ENCODE measurements around the gene PRKAR2B. TPM values are rescaled to one million over a fixed set of nuclear protein-coding genes. Genes with fewer than 3 reads are reported as not detected.
A peak's percentile ranks its signal among the peaks of the same experiment; 100 is the strongest.

PRKAR2B gene
- total RNA-seq, 1 experiment from 2014 or later, result 6.2 TPM

DNA sequence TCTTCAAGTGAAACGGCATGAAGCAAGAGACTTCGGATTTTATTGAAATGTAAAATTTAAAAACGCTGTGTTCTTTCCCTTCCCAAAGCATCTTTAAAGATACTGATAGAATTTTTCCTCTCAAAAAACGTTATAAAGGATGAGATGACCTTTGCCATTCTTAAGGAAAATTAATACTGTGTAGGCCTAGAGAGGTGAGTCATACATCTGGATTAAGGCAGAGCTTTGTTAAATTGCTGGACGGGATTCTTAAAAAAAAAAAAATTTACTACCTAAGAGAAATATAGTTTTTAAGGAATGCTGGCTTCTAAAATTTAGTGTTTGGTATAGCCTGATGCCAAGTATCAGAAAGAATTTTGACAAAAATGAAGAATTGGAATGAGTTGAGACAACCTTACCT, 118.0 kb downstream of the PRKAR2B start:
- no peaks in the 10 kb centered on the region for H3K36me3 ChIP-seq
- H3K4me1 ChIP-seq (replicated peaks), result 0 out of 2 replicates have a peak, but pooled peaks cover 6% of the 10 kb centered on the region
- no peak overlapping the region for H3K27ac ChIP-seq
- no peaks in the 10 kb centered on the region for H3K9me3 ChIP-seq (replicated peaks)
- no peak for DNase-seq (ENCODE audit: low read depth in 1 of 2, low spot score in 2 of 2)
- no peak overlapping the region for H3K4me3 ChIP-seq
- H3K27me3 ChIP-seq (replicated peaks), result no peaks in the 10 kb centered on the region

DNA sequence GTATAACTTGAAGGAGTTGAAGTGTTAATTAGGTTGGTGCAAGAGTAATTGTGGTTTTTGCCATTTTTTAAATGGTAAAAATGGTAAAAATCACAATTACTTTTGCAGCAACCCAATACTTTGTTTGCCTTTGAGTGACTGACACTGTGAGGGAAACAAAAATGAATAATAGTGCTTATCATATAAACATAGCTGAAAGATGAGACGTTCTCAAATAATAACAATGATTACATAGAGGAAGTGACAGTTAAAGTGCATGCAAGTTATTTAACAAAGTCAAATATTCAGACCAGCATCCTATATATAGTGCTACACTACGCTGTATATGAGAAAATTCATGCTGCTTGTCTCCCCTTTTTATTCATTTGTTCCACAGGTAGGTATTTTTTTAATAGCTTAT, 119.6 kb downstream of the PRKAR2B start:
- H3K4me3 ChIP-seq, result no peak overlapping the region
- no peaks in the 10 kb centered on the region for H3K36me3 ChIP-seq
- DNase-seq (ENCODE audit: low read depth in 1 of 2, low spot score in 2 of 2), result no peak
- no peaks in the 10 kb centered on the region for H3K27me3 ChIP-seq (replicated peaks)
- no peak overlapping the region for H3K27ac ChIP-seq
- 0 out of 2 replicates have a peak, but pooled peaks cover 6% of the 10 kb centered on the region for H3K4me1 ChIP-seq (replicated peaks)
- no peaks in the 10 kb centered on the region for H3K9me3 ChIP-seq (replicated peaks)

DNA sequence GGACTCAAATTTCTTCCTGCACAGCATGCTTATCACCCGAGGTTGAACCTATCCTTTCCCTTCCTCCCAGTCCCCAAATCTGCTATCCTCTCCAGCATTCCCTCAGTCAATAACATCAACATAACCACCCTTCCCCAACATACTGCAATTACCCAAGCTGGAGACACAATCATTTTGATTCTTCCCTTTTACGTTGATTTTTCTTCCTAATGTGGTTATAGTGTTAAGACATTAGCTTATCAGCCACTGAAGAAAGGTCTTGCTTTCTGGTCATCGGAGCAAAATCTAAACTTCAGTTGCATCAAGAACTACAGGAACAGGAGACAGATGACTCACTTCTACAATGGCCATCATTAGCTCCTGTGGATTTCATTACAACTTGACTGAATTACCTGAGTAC, 120.8 kb downstream of the PRKAR2B start:
- H3K9me3 ChIP-seq (replicated peaks), result no peaks in the 10 kb centered on the region
- no peak overlapping the region for H3K4me3 ChIP-seq
- no peak overlapping the region for H3K27ac ChIP-seq
- DNase-seq (ENCODE audit: low read depth in 1 of 2, low spot score in 2 of 2), result no peak
- no peaks in the 10 kb centered on the region for H3K36me3 ChIP-seq
- peaks cover 7% of the 10 kb centered on the region; the same call in 1 of the 2 replicates for H3K4me1 ChIP-seq (replicated peaks)
- H3K27me3 ChIP-seq (replicated peaks), result no peaks in the 10 kb centered on the region

DNA sequence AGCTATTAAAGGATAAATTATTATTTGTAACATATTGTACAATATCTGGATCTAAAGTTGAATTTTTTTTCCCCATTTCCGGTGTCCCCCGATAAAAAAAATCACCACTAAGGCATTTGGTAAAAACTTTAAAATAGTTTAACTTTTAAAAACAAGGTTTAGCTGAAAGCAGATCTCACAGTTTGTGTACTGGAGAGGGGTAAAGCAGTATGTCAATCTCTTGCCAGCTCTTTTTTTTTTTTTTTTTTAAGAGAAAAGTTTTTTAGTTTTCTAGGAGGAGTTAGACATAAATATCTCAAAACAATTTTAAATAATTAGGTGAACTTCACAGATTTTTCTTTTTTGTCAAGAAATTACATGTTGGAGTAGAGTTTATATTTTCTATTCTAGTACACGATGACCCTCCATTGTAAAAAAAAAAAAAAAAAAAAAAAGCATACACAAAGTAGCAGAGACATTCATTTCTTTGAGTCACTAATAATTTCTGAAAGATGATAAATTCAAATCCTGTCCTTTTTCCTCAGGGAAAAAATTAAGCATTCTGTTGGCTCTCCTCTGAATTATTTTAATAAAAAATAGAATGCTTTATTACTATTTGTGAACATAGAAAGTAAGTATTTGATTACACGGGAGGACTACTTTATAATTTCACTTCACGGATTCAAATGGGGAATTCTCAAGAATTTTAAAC, 122.4 kb downstream of the PRKAR2B start:
- no peak for DNase-seq (ENCODE audit: low read depth in 1 of 2, low spot score in 2 of 2)
- H3K27ac ChIP-seq, result peak overlapping the region; percentile 70
- H3K27me3 ChIP-seq (replicated peaks), result no peaks in the 10 kb centered on the region
- H3K4me1 ChIP-seq (replicated peaks), result peaks cover 10% of the 10 kb centered on the region; the same call in 1 of the 2 replicates
- peak overlapping the region; percentile 37 for H3K4me3 ChIP-seq
- H3K9me3 ChIP-seq (replicated peaks), result no peaks in the 10 kb centered on the region
- no peaks in the 10 kb centered on the region for H3K36me3 ChIP-seq

DNA sequence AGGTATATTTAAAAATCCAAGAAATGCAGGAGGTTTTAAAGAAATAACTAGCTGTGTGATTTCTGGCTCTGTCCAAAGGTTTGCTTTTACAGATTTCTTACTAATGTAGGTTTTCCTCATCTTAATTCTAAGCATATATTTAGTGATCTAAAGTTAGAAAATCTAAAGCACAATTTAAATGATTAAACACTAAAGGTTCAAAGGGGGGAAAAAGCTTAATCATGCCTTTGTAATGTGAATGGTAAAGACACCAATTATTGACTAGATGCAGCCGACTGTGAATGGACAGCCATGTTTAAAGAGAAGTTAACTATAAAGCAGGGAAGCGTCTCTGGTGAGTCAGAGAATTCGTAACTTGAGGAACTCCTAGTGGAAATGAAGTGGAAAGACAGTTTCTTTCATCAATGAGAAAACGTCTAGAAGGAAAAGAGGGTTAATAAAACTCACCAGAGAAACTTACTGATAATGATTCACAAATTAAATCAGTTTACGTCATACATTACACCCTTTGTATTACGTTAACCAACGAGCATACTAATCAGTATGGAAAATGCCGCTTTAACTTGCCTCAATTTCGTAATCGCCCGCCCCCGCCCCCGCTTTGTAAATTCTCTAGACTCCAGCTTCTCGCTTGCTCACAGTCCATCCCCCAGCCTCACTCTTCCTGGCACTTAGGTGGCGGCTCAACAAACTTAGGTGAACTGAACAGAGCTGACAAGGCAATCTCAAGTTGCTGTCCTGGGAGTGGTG, 123.2 kb downstream of the PRKAR2B start:
- H3K9me3 ChIP-seq (replicated peaks), result no peaks in the 10 kb centered on the region
- peak in 1 of 2 experiments; percentile 81 for DNase-seq (ENCODE audit: low read depth in 1 of 2, low spot score in 2 of 2)

DNA sequence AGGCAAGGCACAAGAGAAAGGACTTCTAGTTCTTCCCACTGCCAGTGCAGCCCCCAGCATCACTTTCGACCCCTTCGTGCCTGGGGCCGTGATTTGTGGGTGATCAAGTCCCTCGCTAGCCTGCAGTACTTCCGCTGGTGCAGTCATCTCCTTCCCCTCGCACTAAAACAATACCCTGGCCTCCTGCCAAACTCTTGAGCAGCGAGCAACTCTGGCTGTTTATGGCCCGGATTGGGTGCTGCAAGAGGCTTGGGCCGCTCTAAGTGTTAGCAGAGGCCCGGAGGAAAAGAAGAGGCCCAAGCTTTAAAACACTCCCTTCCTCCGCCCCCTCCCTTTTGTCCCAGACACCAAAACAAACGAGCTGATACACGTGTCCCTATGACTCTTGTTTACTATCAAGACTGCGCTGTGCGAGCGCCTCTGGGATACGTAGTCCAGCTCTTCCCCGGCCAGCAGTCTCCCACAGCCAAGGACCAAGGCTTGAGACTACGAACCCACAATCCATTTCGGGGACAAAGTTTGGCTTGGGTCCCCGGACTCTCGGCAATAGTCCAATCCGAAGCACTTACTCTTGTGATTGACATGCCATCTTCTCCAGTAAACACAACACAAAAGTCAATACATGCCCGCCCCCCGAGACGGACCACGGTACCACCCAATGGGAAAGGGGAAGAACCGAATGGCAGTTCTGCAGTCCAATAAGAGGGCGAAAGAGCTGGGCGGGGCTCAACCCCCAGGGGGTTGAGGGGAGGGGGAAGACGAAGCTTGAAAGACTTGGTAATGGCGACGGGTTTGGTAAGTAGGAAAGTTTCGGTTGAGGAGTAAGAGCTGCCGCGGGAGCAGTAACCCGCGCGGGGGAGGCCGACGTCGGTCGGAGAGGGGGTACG, 124.0 kb downstream of the PRKAR2B start, which contains the start of gene HBP1:
HBP1 (plus strand) TSS at position 771 of the 887 bp plus-strand sequence. CDS start 10,891 bp downstream, outside the sequence.
- Histone ChIP-seq H3K27me3 (replicated peaks) (no peaks in the 10 kb centered on the region), H3K9me3 (replicated peaks) (no peaks in the 10 kb centered on the region), H3K27ac (peak within 1 kb of the TSS; percentile 88), H3K36me3 (no peaks in the 10 kb centered on the region), H3K4me3 (peak within 1 kb of the TSS; percentile 58), H3K4me1 (replicated peaks) (peaks cover 10% of the 10 kb centered on the region; the same call in 1 of the 2 replicates)
- DNase-seq (ENCODE audit: low read depth in 1 of 2, low spot score in 2 of 2), result peak; percentile 99 to 100

More for the DNA sequence above, 123.2 kb downstream of the PRKAR2B start:
- H3K27ac ChIP-seq, result peak overlapping the region; percentile 70
- no peaks in the 10 kb centered on the region for H3K27me3 ChIP-seq (replicated peaks)
- peaks cover 10% of the 10 kb centered on the region; the same call in 1 of the 2 replicates for H3K4me1 ChIP-seq (replicated peaks)
- peak overlapping the region; percentile 37 for H3K4me3 ChIP-seq
- no peaks in the 10 kb centered on the region for H3K36me3 ChIP-seq

DNA sequence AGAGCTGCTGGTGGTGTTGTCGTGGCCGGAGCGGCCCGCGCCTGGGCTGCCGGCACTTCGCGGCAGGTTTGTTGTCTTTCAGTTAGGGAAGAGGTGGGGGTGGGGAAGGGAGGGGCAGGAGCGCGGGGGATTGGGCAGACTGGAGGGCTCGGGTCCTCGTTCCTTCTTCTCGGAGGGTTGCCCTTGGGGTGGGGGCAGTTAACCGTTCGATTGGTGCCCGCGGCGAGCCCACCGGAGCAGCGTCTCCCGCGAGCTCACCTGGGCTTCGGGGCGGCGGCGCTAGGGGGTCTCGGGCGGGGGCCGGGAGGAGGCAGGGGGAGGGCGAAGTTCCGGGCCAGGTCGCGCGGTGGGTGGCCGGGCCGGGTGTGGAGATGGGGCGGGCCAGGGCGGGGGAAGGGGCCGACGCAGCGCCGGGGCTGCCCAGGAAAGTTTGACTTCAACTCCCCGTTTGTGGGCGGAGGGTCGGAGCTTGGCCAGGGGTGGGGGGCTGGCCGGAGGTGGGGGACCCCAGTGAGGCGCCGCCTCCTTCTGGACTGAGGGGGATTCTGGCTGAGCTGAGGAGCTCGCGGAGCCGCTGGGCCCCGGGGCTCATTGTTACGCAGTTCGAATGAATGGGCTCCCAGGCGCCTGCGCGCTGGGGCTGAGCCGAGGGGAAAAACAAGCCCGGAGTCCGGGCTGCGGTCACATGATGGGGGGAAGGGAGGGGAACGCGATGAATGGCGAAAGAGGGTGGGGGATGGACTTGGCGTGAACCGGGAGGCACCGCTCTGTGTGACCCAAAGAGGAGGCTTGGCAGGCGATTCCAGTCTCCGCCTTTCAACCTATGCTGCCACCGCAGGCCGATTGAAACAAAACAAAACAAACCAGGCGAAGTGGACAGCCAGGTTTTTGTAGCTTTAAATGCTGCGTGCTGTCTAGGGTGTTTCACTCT, 124.9 kb downstream of the PRKAR2B start:
- Histone ChIP-seq H3K9me3 (replicated peaks) (no peaks in the 10 kb centered on the region), H3K4me1 (replicated peaks) (peaks cover 4% of the 10 kb centered on the region; the same call in 1 of the 2 replicates), H3K27ac (peak overlapping the region; percentile 88), H3K27me3 (replicated peaks) (no peaks in the 10 kb centered on the region), H3K36me3 (no peaks in the 10 kb centered on the region), H3K4me3 (peak overlapping the region; percentile 58)
- DNase-seq (ENCODE audit: low read depth in 1 of 2, low spot score in 2 of 2), result peak; percentile 92 to 96

DNA sequence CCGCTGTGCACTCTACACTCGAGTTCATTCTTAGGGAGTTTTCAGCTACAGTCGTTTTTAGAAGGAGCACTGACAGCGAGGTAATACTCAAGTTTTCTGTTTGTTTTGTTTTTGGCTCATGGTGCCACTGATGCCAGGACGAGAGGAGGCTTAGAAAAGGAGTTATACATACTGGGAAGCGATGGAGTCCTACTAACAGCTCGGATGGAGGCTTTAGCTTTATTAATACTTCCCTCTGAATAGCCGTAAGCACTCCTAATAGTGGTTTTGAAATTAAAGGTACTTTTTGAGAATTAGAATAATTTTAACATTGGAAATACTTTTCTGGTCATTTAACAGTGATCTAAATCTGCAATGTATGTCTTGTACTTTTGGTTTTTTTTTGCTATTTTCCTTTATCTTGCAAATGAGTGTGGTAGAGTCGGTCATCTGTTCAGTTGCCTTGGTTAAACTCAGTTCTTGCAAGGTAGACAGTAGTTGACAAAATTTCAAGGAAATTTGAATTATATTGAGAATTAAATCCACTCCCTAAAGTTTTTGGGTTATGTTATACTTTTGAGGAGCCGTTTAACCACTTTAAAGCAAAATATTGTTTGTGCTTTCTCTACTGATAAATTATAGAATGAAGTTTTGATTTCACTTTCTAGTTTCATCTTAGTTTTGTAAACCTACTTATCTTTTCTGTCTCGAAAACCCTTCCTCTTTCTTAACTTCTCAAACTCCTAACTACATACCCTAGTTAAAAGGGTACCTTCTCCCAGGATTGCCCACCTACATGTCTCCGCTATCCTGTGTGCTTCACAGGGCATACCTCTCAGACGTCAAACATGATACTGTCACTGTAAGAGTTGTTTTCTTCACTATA, 125.8 kb downstream of the PRKAR2B start:
- no peaks in the 10 kb centered on the region for H3K27me3 ChIP-seq (replicated peaks)
- no peaks in the 10 kb centered on the region for H3K9me3 ChIP-seq (replicated peaks)
- peak overlapping the region; percentile 88 for H3K27ac ChIP-seq
- peaks cover 4% of the 10 kb centered on the region; the same call in 1 of the 2 replicates for H3K4me1 ChIP-seq (replicated peaks)
- no peaks in the 10 kb centered on the region for H3K36me3 ChIP-seq
- peak overlapping the region; percentile 58 for H3K4me3 ChIP-seq
- DNase-seq (ENCODE audit: low read depth in 1 of 2, low spot score in 2 of 2), result no peak

DNA sequence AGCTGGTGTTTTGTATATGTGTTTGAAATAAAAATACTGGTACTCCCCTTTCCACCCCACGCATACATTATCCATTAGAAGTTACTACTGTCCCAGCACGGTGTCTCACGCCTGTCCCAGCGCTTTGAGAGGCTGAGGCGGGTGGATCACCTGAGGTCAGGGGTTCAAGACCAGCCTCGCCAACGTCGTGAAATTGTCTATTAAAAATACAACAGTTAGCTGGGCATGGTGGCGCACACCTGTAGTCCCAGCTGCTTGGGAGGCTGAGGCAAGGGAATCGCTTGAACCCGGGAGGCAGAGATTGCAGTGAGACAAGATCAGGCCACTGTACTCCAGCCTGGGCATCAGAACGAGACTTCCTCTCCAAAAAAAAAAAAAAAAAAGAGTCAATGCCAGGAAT, 127.0 kb downstream of the PRKAR2B start:
- H3K27ac ChIP-seq, result no peak overlapping the region
- DNase-seq (ENCODE audit: low read depth in 1 of 2, low spot score in 2 of 2), result no peak
- no peaks in the 10 kb centered on the region for H3K27me3 ChIP-seq (replicated peaks)
- no peaks in the 10 kb centered on the region for H3K9me3 ChIP-seq (replicated peaks)
- H3K36me3 ChIP-seq, result no peaks in the 10 kb centered on the region
- H3K4me3 ChIP-seq, result no peak overlapping the region
- H3K4me1 ChIP-seq (replicated peaks), result peaks cover 4% of the 10 kb centered on the region; the same call in 1 of the 2 replicates

DNA sequence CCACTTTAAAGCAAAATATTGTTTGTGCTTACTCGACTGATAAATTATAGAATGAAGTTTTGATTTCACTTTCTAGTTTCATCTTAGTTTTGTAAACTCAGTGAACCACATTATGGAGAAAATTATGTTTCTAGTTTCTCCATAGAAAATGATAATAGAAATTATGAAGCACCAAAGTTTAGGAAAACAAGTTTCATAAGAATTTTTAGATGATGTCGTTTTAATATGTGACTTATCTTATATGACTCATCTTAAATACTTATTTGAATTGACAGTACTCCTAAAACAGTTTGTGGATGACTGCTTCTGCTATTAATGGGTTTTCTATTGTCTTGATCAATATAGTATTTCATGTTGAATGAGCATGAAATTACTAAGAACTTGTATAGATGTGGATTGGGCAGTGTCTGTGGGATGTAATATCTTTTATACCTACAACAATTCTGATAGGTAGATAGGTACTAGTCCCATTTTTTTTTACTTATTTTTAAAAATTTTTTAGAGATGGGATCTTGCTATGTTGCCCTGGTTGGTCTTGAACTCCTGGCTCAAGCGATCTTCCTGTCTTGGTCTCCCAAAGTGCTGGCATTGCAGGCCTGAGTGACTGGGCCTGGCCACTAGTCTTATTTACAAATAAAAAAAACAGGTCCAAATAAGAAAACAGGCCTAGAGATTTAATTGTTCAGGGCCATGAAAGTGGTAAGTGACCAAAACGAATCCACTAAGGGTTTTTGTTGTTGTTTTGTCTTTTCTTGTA, 127.9 kb downstream of the PRKAR2B start:
- Histone ChIP-seq H3K27me3 (replicated peaks) (no peaks in the 10 kb centered on the region), H3K9me3 (replicated peaks) (no peaks in the 10 kb centered on the region), H3K4me1 (replicated peaks) (peaks cover 4% of the 10 kb centered on the region; the same call in 1 of the 2 replicates), H3K36me3 (no peaks in the 10 kb centered on the region), H3K27ac (no peak overlapping the region), H3K4me3 (no peak overlapping the region)
- no peak for DNase-seq (ENCODE audit: low read depth in 1 of 2, low spot score in 2 of 2)

DNA sequence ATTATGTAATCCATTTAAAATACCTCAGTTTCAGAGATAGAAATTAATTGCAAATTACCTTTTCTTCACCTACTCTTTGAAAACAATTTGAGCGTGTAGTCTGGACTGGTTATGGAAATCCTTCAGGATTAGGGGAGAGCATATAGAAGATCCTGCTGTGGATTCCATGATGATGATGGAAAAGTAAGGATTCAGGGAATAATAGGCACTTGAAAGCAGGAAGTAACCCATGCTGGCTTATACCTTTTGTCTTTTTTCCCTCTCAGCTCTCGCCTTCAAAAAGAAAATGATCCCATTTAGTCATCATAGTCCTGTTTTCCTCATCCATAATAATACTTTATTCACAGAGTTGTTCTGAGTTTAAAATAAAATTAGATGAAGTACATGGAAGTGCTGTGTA, 128.7 kb downstream of the PRKAR2B start:
- H3K4me3 ChIP-seq, result no peak overlapping the region
- no peak overlapping the region for H3K27ac ChIP-seq
- H3K36me3 ChIP-seq, result no peaks in the 10 kb centered on the region
- H3K9me3 ChIP-seq (replicated peaks), result no peaks in the 10 kb centered on the region
- H3K27me3 ChIP-seq (replicated peaks), result no peaks in the 10 kb centered on the region
- DNase-seq (ENCODE audit: low read depth in 1 of 2, low spot score in 2 of 2), result no peak
- H3K4me1 ChIP-seq (replicated peaks), result peaks cover 4% of the 10 kb centered on the region; the same call in 1 of the 2 replicates
